HG02610 (cell line): Measurements from ENCODE around the gene MAPKAP1.
A peak's percentile ranks its signal among the peaks of the same experiment; 100 is the strongest.

ENCODE experiments used
- ATAC-seq: cut with Tn5 transposase; IDR thresholded peaks from one replicate; pipeline ENCODE4 v1.9.1; 2021; ENCODE audit warnings: mild to moderate bottlenecking, moderate library complexity; ENCODE audit not compliant: unreplicated experiment

The MAPKAP1 gene

GRCh38 chr9:125646217-125646616 lies 60.8 kb downstream of the MAPKAP1 start:
- ATAC-seq: no peak

DNA sequence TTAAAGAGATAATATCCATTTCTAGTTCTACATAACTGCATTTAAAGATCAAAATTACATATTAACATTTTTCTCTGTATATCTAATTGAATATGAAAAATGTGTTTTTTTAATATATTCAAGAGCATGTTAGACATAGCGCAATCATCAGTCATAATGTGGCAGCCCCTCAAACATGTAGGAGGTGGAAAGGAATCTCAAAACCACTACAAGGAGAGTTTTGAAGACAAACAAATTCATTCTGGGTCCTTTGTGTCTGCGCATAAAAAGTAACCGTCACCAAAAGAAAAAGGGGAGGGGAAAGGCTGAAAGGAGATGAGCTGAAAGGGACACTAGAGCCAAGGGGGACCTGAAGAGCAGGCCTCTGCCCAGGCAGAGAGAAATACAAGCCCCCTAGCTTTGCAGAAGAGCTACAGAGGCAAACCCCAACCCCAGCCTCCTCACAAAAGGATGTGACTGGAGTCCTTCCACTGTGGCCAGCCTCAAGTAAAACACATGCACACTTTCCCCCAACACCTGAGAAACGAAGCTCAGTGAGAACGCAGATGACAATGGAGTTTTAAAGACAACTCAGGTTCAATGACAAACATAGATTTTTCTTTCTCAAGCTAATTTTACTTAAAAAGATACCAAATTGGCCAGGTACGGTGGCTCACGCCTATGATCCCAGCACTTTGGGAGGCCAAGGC lies 62.0 kb downstream of the MAPKAP1 start:
- no peak for ATAC-seq

GRCh38 chr9:125642311-125642710 lies 64.7 kb downstream of the MAPKAP1 start:
- ATAC-seq: no peak

GRCh38 chr9:125639057-125639456 lies 68.0 kb downstream of the MAPKAP1 start:
- no peak for ATAC-seq

DNA sequence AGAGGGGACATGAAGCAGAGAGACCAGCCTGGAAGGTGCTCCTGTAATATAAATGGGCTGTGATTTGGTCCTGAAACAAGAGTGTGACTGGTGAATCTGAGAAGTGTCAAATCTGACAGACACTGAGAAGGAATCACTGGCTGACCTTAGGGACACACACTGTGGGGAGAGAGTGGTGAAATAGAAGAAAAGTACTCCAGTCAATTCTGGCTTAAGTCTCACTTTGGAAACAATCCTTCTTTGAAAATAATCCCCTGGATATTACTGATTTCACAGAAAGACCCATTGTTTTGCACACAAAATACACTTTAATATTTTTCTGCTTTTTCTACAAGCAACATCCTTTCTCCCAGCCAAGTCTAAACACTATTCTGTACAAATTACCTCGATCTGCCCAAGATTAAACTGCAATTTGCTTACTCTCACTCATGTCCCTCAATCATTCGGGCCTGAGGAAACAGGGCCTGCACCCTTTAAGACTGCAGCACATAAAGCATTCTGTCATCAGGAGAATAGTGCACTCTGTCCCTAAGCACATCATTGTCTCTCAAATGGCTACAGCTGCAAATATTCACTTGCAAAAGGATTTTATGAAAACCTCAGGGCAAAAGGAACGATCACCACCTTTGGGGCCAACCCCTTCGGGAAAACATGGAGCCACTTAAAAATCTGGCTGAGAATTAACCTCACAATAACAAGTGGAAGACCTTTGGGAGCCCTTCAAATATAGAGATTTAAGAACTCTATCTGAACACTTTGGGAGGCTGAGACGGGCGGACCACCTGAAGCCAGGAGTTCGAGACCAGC lies 68.6 kb downstream of the MAPKAP1 start:
- no peak for ATAC-seq

GRCh38 chr9:125637241-125637640 lies 69.8 kb downstream of the MAPKAP1 start:
- no peak for ATAC-seq

GRCh38 chr9:125635888-125636287 lies 71.1 kb downstream of the MAPKAP1 start:
- ATAC-seq: no peak

GRCh38 chr9:125634040-125634717 lies 72.8 kb downstream of the MAPKAP1 start:
- ATAC-seq: no peak

DNA sequence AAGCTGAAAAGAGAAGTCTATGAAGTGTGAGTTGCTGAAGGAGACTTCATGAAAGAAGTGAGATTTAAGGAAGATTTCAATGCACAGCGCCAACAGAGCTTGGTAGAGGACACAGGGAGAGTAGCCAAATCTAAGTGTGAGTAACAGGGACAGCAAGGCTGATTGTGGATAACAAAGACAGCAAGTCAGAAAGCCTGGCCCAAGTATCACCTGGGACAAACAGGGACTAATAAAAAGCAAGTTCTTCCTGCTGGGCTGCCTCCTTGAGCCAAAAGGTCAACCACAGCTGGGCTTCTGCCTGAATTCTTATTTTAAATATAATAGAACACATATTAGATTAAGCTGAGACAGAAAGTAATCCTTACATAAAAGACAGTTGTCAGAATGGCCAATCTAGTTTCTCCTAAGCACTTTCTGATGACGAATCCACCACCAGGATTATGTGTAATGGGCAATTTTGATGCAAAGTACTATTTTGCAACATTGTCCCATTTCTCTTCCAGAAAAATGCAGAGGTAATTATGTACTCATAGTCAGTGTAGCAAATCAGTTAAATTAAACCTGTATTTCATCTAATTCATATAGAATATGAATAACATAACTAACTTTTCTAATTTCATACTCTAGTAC lies 73.8 kb downstream of the MAPKAP1 start:
- no peak for ATAC-seq

DNA sequence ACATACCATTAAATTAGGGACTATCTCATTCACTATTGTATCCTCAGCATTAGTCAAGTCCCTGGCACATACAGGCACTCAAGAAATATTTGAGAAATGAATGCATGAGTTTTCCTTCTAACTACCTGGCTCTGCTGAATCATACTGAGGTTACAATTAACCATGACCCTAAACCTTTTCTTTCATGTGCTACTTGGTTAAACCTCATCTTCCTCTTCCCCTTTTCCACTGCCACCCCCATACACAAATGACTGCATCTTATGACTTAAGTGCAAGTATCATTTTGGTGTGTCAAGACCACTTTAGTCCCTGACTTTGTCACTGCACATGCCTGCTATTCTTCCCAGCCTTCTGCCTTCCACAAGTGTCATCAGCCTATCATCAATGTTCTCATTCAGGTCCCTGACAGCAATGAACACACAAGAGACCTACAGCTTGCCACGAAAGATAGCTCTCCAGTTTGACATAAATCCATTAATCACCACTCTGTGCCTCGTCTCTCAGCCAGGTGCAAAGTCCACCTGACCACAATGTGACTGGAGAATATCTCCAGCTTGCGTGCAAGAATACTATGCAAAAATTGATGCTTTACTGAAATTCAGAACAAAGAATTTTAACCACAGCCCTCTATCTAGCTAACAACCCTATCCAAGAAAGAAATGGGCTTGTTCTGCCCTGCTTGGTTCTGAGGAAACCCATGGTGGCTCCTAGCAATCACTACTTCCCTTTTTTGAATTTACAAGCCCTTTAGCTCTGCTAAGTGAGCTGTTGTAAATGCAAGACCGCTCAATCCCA lies 74.5 kb downstream of the MAPKAP1 start:
- peak; percentile 65 for ATAC-seq

- ATAC-seq: no peak
Observed at GRCh38 chr9:125631391-125632085, 75.5 kb downstream of the MAPKAP1 start.

- no peak for ATAC-seq
Observed at GRCh38 chr9:125630436-125630835, 76.6 kb downstream of the MAPKAP1 start.

- ATAC-seq: no peak
Observed at GRCh38 chr9:125629446-125629845, 77.6 kb downstream of the MAPKAP1 start.

DNA sequence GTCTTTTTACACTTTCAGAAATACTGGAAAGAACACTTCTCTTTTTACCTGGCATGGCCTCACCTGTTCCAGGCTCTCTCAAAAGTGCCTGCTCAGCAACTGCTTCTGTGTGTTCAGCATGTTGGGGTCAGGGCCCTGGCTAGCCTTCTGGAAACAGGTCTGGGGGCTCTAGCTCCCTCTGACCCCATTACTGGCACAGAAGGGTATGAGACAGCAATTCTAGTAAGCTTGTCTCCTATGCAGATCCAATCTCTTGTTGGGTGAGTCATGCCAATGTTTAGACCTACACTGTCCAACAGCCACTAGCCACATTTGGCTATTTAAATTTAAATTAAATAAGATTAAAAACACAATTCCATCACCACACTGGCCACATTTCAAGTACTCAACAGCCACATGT lies 80.8 kb downstream of the MAPKAP1 start:
- ATAC-seq: no peak

GRCh38 chr9:125621170-125621569 lies 85.8 kb downstream of the MAPKAP1 start:
- no peak for ATAC-seq

- no peak for ATAC-seq
Observed at GRCh38 chr9:125620216-125620615, 86.8 kb downstream of the MAPKAP1 start.

DNA sequence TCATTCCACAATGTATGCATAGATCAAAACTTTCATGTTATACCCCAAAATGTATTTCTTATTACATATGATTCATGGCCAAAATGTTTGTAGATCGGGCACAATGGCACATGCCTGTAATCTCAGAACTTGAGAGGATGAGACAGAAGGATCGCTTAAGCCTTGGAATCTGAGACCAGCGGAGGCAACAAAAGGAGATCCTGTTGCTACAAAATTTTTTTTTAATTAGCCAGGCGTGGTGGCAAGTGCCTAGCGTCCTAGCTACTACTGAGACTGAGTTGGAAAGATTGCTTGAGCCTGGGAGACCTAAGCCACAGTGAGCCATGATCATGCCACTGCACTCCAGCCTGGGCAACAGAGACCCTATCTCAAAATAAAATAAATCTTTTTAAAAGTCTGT lies 89.9 kb downstream of the MAPKAP1 start:
- ATAC-seq: no peak

DNA sequence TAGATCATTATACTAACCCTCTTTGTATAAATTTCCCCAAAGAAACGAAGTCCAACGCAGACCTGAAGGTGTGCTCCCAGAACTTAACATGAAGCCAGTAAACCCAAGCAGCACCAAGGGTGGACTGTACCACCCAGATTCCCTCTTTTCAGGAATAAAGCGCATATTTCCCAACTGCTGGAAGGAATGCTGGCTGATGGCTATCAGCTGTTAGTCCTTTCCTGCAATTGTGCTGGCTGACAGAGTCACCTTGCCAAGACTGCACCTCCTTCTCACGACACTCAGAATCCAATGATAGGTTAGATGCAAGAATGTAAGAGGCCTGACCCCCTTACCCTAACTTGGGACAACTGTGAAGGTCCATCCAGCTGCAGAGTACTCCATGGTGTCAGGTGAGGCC lies 93.9 kb downstream of the MAPKAP1 start:
- no peak for ATAC-seq

GRCh38 chr9:125612616-125613015 lies 94.4 kb downstream of the MAPKAP1 start:
- no peak for ATAC-seq
